ENCODE measurements around the gene FAM241B. TPM values are rescaled to one million over a fixed set of nuclear protein-coding genes. Genes with fewer than 3 reads are reported as not detected.

The FAM241B gene
- total RNA-seq, 4 donors from 2014 or later, result 1.1 to 2.6 (median 2.5) TPM; not detected in 1

DNA sequence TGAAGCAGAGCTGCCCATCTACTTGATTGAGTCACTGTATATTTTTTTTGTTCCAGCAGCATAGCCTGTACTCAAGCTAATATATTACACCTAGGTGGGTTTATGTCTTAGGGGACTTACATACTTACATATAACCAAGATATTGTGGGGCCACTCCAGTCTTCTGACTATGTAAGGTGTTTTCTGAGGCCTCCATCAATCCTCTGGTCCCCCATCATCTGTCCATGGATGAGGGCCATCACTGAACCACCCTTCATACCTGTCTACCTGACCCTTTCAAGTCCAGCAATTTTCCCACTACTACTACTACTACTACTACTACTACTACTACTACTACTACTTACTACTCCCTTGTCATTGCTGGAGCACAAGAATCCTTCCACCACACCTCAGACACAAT lies 3.2 kb upstream of the FAM241B start:
- Histone ChIP-seq H3K27me3 (peaks cover 2 to 11% (median 3%) of the 10 kb centered on the region in 3 donors), H3K4me3 (no peak overlapping the region), H3K27ac (no peak overlapping the region), H3K36me3 (no peaks in the 10 kb centered on the region), H3K4me1 (peaks cover 0 to 4% of the 10 kb centered on the region in 2 donors), H3K9me3 (no peaks in the 10 kb centered on the region)
- intact Hi-C loops (cut with DNase I; ENCODE audit: low total_unique reads), result no loop called here
- no peak for TF ChIP-seq POLR2A (IDR thresholded peaks at IDR 0.05)
- TF ChIP-seq, protein P1, sequence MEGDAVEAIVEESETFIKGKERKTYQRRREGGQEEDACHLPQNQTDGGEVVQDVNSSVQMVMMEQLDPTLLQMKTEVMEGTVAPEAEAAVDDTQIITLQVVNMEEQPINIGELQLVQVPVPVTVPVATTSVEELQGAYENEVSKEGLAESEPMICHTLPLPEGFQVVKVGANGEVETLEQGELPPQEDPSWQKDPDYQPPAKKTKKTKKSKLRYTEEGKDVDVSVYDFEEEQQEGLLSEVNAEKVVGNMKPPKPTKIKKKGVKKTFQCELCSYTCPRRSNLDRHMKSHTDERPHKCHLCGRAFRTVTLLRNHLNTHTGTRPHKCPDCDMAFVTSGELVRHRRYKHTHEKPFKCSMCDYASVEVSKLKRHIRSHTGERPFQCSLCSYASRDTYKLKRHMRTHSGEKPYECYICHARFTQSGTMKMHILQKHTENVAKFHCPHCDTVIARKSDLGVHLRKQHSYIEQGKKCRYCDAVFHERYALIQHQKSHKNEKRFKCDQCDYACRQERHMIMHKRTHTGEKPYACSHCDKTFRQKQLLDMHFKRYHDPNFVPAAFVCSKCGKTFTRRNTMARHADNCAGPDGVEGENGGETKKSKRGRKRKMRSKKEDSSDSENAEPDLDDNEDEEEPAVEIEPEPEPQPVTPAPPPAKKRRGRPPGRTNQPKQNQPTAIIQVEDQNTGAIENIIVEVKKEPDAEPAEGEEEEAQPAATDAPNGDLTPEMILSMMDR (IDR thresholded peaks at IDR 0.05 in 4 of 5, conservative IDR thresholded peaks at IDR 0.05 in 1 of 5), result no peak
- ATAC-seq (no peak), DNase-seq (no peak)
- in situ Hi-C loops (cut with MboI; ENCODE audit: low sequenced_read_pairs in 4 of 4), result loop anchor here in 3 of 4 donors (25.0 kb wide), 3 partner anchors 190 to 390 kb away; no protein-coding TSS in a partner anchor

DNA sequence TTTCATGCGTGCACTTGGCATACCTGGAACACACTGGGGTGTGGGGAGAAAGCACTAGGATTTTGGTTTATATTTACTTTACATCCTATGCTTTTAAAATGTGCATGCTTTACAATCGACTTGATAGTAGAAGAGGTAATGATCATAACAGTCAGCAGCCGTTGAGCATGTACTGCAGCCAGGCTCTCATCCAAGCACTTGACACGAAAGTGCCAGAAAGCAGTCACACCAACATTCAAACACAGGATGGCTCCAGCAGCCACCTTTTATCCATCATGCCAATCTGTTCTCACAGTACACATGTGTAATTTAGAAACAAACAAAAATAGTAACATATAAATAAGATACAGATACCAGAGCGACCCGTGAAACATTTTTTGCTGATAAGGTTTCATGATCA lies 1.2 kb upstream of the FAM241B start:
- TF ChIP-seq, protein P1 (IDR thresholded peaks at IDR 0.05 in 4 of 5, conservative IDR thresholded peaks at IDR 0.05 in 1 of 5), result no peak
- TF ChIP-seq POLR2A (IDR thresholded peaks at IDR 0.05), result no peak
- intact Hi-C loops (cut with DNase I; ENCODE audit: low total_unique reads), result no loop called here
- in situ Hi-C loops (cut with MboI; ENCODE audit: low sequenced_read_pairs in 4 of 4), result loop anchor here in 3 of 4 donors (25.0 kb wide), 3 partner anchors 192 to 392 kb away; no protein-coding TSS in a partner anchor

GRCh38 chr10:69629519-69629896 lies 539 bp upstream of the FAM241B start:
- Histone ChIP-seq H3K4me1 (peaks cover 0 to 4% of the 10 kb centered on the region in 2 donors), H3K4me3 (peak overlapping the region; percentile 33 to 63 (median 48)), H3K9me3 (no peaks in the 10 kb centered on the region), H3K27ac (no peak overlapping the region), H3K36me3 (no peaks in the 10 kb centered on the region), H3K27me3 (peaks cover 2 to 11% (median 3%) of the 10 kb centered on the region in 3 donors)
- TF ChIP-seq, protein P1 (IDR thresholded peaks at IDR 0.05 in 4 of 5, conservative IDR thresholded peaks at IDR 0.05 in 1 of 5), result no peak
- no peak for TF ChIP-seq POLR2A (IDR thresholded peaks at IDR 0.05)
- ATAC-seq (no peak), DNase-seq (no peak)
- in situ Hi-C loops (cut with MboI; ENCODE audit: low sequenced_read_pairs in 4 of 4), result loop anchor here in 3 of 4 donors (25.0 kb wide), 3 partner anchors 192 to 392 kb away; no protein-coding TSS in a partner anchor
- intact Hi-C loops (cut with DNase I; ENCODE audit: low total_unique reads), result no loop called here

More for the DNA sequence above, 1.2 kb upstream of the FAM241B start:
- Histone ChIP-seq H3K4me1 (peaks cover 0 to 4% of the 10 kb centered on the region in 2 donors), H3K27me3 (peaks cover 2 to 11% (median 3%) of the 10 kb centered on the region in 3 donors), H3K9me3 (no peaks in the 10 kb centered on the region), H3K27ac (no peak overlapping the region), H3K36me3 (no peaks in the 10 kb centered on the region), H3K4me3 (no peak overlapping the region)
- no peak for ATAC-seq
- no peak for DNase-seq

DNA sequence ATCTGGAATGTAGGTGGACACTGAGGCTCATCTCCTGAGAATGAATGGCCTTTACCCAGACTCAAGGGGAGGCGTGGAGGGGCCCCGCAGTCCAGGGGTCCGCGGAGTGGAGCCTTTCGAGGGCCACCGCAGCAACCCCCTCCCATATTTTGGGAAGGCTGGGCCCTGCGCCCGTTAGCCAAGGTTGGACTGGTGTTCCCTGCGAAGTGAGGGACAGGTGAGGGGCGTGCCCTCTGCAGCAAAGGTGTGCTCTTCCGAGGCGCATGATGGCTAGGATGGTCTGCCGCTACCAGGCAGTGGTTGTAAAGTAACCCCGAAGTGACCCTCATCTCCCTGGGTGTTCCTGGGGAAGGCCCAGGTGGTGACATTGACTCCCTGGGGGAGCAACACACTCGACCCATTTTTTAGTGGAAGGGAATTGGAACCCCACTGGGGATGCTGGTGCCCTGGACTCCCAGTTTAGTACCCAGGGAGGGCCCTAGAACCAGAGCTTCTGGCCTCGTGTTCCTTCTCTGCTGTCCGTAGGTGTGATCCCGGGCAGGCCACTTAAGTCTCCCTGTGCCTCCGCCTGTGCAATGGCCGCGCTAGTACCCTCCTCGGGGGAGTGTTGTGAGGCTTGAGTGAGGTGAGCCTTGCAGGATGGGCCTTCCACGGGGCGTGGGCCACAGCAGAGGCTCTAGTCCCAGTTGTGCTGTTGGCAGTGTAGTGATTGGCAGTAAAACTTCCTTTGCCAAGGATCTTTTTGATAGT lies 779 bp downstream of the FAM241B start:
- in situ Hi-C loops (cut with MboI; ENCODE audit: low sequenced_read_pairs in 4 of 4), result loop anchor here (5.0 to 25.0 kb wide), 7 partner anchors 114 to 394 kb away; no protein-coding TSS in a partner anchor
- intact Hi-C loops (cut with DNase I; ENCODE audit: low total_unique reads), result loop anchor here (5.0 to 10.0 kb wide), 2 partner anchors 209 to 284 kb away; no protein-coding TSS in a partner anchor
- TF ChIP-seq, protein P1 (IDR thresholded peaks at IDR 0.05 in 4 of 5, conservative IDR thresholded peaks at IDR 0.05 in 1 of 5), result no peak
- TF ChIP-seq POLR2A (IDR thresholded peaks at IDR 0.05), result no peak
- Histone ChIP-seq H3K4me1 (peaks cover 0 to 4% of the 10 kb centered on the region in 2 donors), H3K27me3 (peaks cover 0 to 11% (median 3%) of the 10 kb centered on the region in 3 donors), H3K4me3 (peak overlapping the region; percentile 33 to 63 (median 48)), H3K36me3 (no peaks in the 10 kb centered on the region), H3K9me3 (no peaks in the 10 kb centered on the region), H3K27ac (no peak overlapping the region)
- ATAC-seq, result no peak
- DNase-seq, result no peak

All from gastrocnemius medialis (tissue), 4 donors.